ENCODE measurements around the gene SLC9A3.

DNA sequence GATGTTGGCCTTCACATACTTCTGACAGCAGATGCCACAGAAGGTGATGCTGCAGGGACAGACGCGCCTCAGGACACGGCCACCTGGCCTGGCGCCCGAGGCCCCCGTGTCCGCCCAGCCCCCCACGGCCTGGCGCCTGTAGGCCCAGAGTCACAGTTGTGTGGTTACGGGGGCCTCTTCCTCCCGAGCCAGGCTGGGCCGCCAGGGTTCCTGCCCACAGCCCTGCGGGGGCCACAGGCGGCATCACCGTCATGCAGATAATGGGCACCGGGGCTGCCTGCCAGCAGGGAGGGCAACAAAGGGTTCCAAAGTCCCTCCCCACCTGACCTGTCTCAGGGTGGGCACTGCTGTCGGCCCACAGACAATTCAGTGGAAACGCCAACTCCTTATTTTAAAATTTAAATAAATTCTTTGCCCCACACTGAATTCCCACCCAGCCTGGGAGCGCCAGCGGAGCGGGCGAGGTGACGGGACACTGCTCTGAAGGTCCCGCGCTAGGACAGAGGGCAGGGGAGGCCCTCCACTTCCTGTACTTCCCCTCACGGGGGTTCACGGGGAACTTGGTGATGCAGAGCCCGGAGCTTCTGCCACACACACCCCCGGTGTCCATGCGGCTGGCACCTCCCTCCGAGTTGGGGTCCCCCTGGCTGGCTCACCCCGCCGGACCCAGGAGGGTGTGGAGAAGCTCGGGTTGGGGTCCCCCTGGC lies 40.7 kb downstream of the SLC9A3 start:
- TF ChIP-seq, protein P1, sequence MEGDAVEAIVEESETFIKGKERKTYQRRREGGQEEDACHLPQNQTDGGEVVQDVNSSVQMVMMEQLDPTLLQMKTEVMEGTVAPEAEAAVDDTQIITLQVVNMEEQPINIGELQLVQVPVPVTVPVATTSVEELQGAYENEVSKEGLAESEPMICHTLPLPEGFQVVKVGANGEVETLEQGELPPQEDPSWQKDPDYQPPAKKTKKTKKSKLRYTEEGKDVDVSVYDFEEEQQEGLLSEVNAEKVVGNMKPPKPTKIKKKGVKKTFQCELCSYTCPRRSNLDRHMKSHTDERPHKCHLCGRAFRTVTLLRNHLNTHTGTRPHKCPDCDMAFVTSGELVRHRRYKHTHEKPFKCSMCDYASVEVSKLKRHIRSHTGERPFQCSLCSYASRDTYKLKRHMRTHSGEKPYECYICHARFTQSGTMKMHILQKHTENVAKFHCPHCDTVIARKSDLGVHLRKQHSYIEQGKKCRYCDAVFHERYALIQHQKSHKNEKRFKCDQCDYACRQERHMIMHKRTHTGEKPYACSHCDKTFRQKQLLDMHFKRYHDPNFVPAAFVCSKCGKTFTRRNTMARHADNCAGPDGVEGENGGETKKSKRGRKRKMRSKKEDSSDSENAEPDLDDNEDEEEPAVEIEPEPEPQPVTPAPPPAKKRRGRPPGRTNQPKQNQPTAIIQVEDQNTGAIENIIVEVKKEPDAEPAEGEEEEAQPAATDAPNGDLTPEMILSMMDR (IDR thresholded peaks at IDR 0.05; ENCODE audit: low read depth, low read length): no peak
- no peak for TF ChIP-seq EZH2phosphoT487 (IDR thresholded peaks at IDR 0.05; ENCODE audit: low read depth)
